ENCODE results near the gene MYO5A.

Gene MYO5A

DNA sequence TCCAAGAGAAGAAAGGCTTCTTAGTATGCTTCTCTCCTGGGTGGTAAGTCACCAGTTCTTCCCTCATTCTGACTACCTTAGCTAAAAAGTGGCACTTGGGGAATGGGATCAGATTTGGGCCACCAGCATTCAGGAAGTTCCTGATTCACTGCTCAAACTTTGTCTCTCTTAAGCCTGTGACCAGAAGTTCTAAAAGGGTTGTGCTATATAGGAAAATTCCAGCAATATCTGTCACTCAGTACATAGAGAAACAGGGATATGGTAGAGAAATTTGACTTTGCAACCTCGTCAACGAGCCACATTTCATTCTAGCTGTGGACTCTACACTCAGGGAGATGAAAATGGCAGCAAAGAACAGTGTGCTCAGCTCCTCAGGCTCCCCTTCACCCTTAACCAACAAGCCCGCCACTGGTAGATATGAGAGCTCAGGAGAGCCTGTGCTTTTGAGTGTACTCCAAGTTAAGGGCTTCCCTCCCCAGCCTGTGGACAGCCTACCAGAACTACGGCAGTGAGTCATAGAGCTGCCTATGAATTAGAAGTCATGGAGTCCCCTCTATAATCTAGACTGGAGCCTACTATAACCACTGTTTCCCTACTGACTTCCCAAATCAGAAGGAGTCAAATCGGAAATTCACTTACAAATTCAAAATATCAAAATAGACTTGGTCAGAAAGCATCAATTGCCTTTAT is 180.5 kb downstream of the MYO5A start:
- TF ChIP-seq, protein P1, sequence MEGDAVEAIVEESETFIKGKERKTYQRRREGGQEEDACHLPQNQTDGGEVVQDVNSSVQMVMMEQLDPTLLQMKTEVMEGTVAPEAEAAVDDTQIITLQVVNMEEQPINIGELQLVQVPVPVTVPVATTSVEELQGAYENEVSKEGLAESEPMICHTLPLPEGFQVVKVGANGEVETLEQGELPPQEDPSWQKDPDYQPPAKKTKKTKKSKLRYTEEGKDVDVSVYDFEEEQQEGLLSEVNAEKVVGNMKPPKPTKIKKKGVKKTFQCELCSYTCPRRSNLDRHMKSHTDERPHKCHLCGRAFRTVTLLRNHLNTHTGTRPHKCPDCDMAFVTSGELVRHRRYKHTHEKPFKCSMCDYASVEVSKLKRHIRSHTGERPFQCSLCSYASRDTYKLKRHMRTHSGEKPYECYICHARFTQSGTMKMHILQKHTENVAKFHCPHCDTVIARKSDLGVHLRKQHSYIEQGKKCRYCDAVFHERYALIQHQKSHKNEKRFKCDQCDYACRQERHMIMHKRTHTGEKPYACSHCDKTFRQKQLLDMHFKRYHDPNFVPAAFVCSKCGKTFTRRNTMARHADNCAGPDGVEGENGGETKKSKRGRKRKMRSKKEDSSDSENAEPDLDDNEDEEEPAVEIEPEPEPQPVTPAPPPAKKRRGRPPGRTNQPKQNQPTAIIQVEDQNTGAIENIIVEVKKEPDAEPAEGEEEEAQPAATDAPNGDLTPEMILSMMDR (conservative IDR thresholded peaks at IDR 0.05) = no peak
- no peak overlapping the region for H3K27ac ChIP-seq

GRCh38 chr15:52344592-52344991 is 184.1 kb downstream of the MYO5A start:
- TF ChIP-seq, protein P1 (conservative IDR thresholded peaks at IDR 0.05) = no peak
- no peak overlapping the region for H3K27ac ChIP-seq

DNA sequence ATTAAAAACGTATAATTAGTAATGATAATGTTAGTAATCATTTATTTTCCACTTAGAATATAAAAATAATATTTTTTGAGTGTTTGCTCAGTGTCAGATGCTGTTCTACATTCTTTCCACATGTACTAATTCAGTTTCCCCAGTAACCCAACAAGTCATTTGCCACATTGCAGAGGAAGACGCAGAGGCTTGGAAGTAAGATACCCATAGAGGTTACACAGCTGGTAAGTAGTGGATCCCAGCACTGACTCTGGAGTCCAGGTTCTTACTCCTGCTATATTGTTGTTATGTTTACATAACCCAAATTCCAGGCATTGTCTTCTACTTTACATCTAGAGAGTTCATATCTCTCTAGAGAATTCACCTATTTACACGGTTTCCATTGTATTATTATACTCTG is 184.8 kb downstream of the MYO5A start:
- no peak overlapping the region for H3K27ac ChIP-seq
- TF ChIP-seq, protein P1 (conservative IDR thresholded peaks at IDR 0.05) = no peak

DNA sequence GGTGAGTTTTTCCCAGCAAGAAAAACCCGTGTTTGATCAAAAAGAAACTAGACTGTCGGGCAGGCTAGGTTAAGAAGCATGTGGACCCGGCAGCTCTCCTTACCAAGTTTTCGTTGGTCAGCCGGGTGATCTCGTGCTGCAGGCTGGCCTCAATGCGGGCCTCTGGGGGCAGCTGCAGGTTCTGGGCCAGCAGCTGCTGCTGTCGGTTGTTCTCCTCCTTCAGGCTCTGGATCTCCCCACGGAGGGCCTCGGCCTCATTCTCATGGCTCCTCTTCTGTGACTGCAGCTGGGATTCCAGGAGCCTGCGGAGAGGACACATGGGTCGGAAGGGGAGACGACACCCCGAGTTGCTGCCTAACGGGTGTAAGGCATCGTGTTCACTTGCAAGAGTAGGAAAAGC is 188.6 kb downstream of the MYO5A start:
- TF ChIP-seq, protein P1 (conservative IDR thresholded peaks at IDR 0.05) = no peak
- no peak overlapping the region for H3K27ac ChIP-seq

DNA sequence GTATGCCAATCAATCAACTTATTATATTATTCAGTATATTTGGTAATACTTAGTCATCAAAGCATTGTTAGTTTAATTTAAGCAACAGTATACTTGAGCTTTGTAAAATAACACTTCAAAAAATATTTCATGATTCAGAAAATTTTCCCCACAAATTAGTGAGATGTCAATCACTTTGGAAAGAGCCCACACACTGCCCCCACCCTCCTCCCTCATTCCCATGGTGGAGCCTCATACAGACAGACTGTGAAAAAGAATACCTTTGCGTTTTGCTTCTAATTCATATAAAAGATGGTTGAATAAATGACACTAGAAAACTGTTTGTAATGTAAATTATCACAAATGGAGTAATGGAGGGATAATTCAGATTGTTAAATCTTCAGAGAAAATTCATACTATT is 189.8 kb downstream of the MYO5A start:
- TF ChIP-seq, protein P1 (conservative IDR thresholded peaks at IDR 0.05) = no peak
- no peak overlapping the region for H3K27ac ChIP-seq

DNA sequence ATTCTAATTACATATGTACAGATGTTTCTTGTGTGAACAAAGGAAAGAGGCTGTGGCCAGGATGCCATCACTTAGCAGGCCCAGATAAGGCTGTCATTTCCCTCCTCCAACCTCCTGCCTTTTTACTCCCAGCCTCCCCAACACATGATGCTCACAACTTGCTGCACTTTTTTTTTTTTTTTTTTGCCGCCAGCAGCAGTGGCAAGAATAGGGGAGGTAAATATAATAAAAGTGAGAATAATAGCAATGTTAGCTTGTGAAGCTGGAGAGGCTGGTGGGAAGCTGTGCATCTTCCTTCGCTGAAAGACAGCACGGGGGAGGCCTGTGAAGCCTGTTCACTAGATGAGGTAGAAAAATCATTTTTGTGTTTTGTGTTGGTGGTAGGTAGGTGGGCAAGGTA is 190.6 kb downstream of the MYO5A start:
- TF ChIP-seq, protein P1 (conservative IDR thresholded peaks at IDR 0.05) = no peak
- H3K27ac ChIP-seq = no peak overlapping the region

DNA sequence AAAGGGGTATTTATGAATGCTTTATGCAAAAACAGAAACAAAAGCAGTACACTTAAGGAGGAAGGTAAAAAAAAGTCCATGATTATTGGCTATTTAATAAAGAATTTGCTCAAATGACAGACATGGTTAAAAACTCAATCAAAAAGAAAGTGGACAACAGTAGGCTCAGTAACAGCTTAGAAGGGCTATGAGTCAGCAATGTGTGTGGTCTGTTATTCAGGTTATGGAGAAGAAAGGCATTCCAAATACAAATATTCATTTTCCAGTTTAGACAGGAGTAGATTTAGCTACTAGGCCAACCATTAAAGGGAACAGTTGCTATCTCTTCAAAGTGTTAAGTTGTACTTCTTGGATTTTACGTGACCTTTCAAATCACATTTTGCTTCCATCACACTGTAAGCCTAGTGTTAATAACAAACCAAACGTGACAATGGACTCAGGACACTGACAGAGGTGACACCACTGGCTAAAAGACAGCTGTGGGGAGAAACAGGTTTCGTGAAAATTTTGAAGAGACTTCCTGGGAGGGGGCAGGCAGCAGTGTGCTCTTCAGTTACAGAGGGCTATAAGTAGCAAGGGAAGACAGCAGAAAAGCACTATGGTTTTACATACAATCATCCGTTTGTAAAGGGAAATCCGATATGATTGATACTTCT is 191.4 kb downstream of the MYO5A start:
- H3K27ac ChIP-seq = no peak overlapping the region

More for the DNA sequence above, 191.4 kb downstream of the MYO5A start:
- TF ChIP-seq, protein P1 (conservative IDR thresholded peaks at IDR 0.05) = no peak
